Common myeloid progenitor, CD34-positive (primary cell): ENCODE data around the gene POU4F3. TPM values are rescaled to one million over a fixed set of nuclear protein-coding genes. Genes with fewer than 3 reads are reported as not detected.
A peak's percentile ranks its signal among the peaks of the same experiment; 100 is the strongest.
"Not testable (repeated sequence)": the region's sequence is repeated elsewhere in the genome, so short reads cannot be mapped to it uniquely, and the experiment has no call there.

Experiments used
- CTCF ChIA-PET: fragments of 350-600 bp; sonication (Branson Sonifier 250); formaldehyde crosslinking; loops from one replicate; lab custom pipeline; 2021; ENCODE audit warnings: antibody characterized with exemption; lab: Charles Lee
- POLR2A ChIA-PET: fragments of 350-600 bp; sonication (Branson Sonifier 250); formaldehyde crosslinking; loops from one replicate; lab custom pipeline; 2021; ENCODE audit warnings: antibody characterized with exemption; lab: Charles Lee
- DNase-seq, 3 donors: peaks; one replicate each; pipeline versions ENCODE4 v3.0.0 to v3.0.0-alpha.2; 2013
- H3K27ac ChIP-seq, 2 experiments: 1 replicate in 1 of 2; 2 replicates in 1 of 2; pipeline ENCODE4 v1.7.0; 2013; ENCODE audit warnings: inconsistent platforms in 2 of 2, low read length in 2 of 2, mild to moderate bottlenecking in 2 of 2, low read depth in 1 of 2, moderate library complexity in 1 of 2; ENCODE audit not compliant: severe bottlenecking in 2 of 2, insufficient read depth in 1 of 2, poor library complexity in 1 of 2
- H3K27me3 ChIP-seq, 5 experiments: replicated peaks in 2 of 5; 1 replicate in 3 of 5; 2 replicates in 2 of 5; pipeline versions ENCODE4 v1.6.1 to v1.7.0; 2013; ENCODE audit warnings: low read length in 4 of 5, mild to moderate bottlenecking in 2 of 5, moderate library complexity in 2 of 5, inconsistent platforms in 1 of 5; ENCODE audit not compliant: insufficient read depth in 5 of 5, control insufficient read depth in 4 of 5
- H3K36me3 ChIP-seq, 4 experiments: 1 replicate in 2 of 4; 2 replicates in 2 of 4; pipeline versions ENCODE4 v1.6.1 to v1.7.0; 2013; ENCODE audit warnings: low read length in 3 of 4, control low read depth in 1 of 4, mild to moderate bottlenecking in 1 of 4; ENCODE audit not compliant: control insufficient read depth in 4 of 4, insufficient read depth in 4 of 4
- H3K4me1 ChIP-seq, 4 experiments: 1 replicate in 3 of 4; 2 replicates in 1 of 4; pipeline versions ENCODE4 v1.6.1 to v1.7.1; 2013; ENCODE audit warnings: low read length in 3 of 4, mild to moderate bottlenecking in 3 of 4, control low read depth in 1 of 4, inconsistent platforms in 1 of 4, moderate library complexity in 1 of 4; ENCODE audit not compliant: control insufficient read depth in 4 of 4, insufficient read depth in 4 of 4; ENCODE audit errors: control extremely low read depth in 1 of 4
- H3K4me3 ChIP-seq, 7 experiments: 1 replicate in 4 of 7; 2 replicates in 3 of 7; pipeline versions ENCODE4 v1.5.1 to v1.7.0; 2013; ENCODE audit warnings: mild to moderate bottlenecking in 7 of 7, low read length in 6 of 7, moderate library complexity in 6 of 7, inconsistent platforms in 2 of 7, low read depth in 2 of 7, control low read depth in 1 of 7; ENCODE audit not compliant: insufficient read depth in 4 of 7, control insufficient read depth in 1 of 7; ENCODE audit errors: extremely low read depth in 1 of 7
- H3K9me3 ChIP-seq, 5 experiments: 1 replicate in 4 of 5; 2 replicates in 1 of 5; pipeline versions ENCODE4 v1.6.1 to v1.7.1; 2013; ENCODE audit warnings: low read length in 4 of 5, mild to moderate bottlenecking in 2 of 5, inconsistent platforms in 1 of 5, low read depth in 1 of 5, moderate library complexity in 1 of 5; ENCODE audit not compliant: control insufficient read depth in 4 of 5, insufficient read depth in 2 of 5; ENCODE audit errors: control extremely low read depth in 1 of 5
- WGBS: methylation state at CpG from one replicate; pipeline ENCODE4 v1.1.5; 2013; ENCODE audit not compliant: insufficient coverage; 5-methylcytosine and 5-hydroxymethylcytosine counted together
- polyA plus RNA-seq: library from polyadenylated mRNA; unstranded; fragments of 120-200 nt; gene quantifications from one replicate; pipeline ENCODE4 v1.2.1, GENCODE V29; 2013

Gene POU4F3, protein sequence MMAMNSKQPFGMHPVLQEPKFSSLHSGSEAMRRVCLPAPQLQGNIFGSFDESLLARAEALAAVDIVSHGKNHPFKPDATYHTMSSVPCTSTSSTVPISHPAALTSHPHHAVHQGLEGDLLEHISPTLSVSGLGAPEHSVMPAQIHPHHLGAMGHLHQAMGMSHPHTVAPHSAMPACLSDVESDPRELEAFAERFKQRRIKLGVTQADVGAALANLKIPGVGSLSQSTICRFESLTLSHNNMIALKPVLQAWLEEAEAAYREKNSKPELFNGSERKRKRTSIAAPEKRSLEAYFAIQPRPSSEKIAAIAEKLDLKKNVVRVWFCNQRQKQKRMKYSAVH
- polyA plus RNA-seq: not detected

- peak within 1 kb of the TSS in 1 of 7 experiments; percentile 11 for H3K4me3 ChIP-seq
- POLR2A ChIA-PET: interaction anchor here (0.5 to 0.6 kb wide), 2 partner anchors 42 to 353 kb away, joined by 3 to 4 read pairs; no protein-coding TSS in a partner anchor
- peaks cover 0 to 4% (median 2%) of the 10 kb centered on the region in 5 experiments for H3K9me3 ChIP-seq
- peaks cover 6 to 100% (median 72%) of the 10 kb centered on the region in 5 experiments for H3K27me3 ChIP-seq
- CTCF ChIA-PET: interaction anchor here (0.6 to 2.0 kb wide), 3 partner anchors 11 to 80 kb away, joined by 3 to 4 read pairs (median 4); no protein-coding TSS in a partner anchor
- H3K27ac ChIP-seq: no peak within 1 kb of the TSS
- WGBS: 4% methylated on average over 50 of the region's 70 CpGs
- DNase-seq: peak in 1 of 3 donors; percentile 32
- H3K36me3 ChIP-seq: no peaks in the 10 kb centered on the region
- H3K4me1 ChIP-seq: peaks cover 0 to 31% (median 27%) of the 10 kb centered on the region in 4 experiments
Observed at GRCh38 chr5:146338774-146339714, at the start of gene POU4F3. POU4F3 (plus strand) TSS chr5:146338839; CDS start chr5:146339113, 274 bp downstream.

GRCh38 chr5:146290318-146290717, 48.3 kb upstream of the POU4F3 start:
- DNase-seq: no peak
- WGBS: no CpG with 5 or more reads among the region's 2 CpGs
- H3K27me3 ChIP-seq: no peaks in the 10 kb centered on the region
- H3K36me3 ChIP-seq: peaks cover 0 to 12% (median 6%) of the 10 kb centered on the region in 4 experiments
- H3K4me1 ChIP-seq: no peaks in the 10 kb centered on the region
- ChIA-PET CTCF (interaction anchor here (1.2 to 4.8 kb wide), 2 partner anchors 137 to 142 kb away, joined by 4 to 42 read pairs; no protein-coding TSS in a partner anchor), POLR2A (interaction anchor here (0.6 kb wide), 1 partner anchor 200 kb away, joined by 3 read pairs; no protein-coding TSS in a partner anchor)
- H3K9me3 ChIP-seq: no peaks in the 10 kb centered on the region
- H3K27ac ChIP-seq: no peak overlapping the region
- no peak overlapping the region for H3K4me3 ChIP-seq

- peaks cover 0 to 7% (median 4%) of the 10 kb centered on the region in 4 experiments for H3K36me3 ChIP-seq
- no peak overlapping the region for H3K4me3 ChIP-seq
- CTCF ChIA-PET: interaction anchor here (0.8 to 2.0 kb wide), 4 partner anchors 25 to 145 kb away, joined by 3 to 17 read pairs (median 5); no protein-coding TSS in a partner anchor
- 0% methylated on average over 1 of the region's 5 CpGs for WGBS
- H3K9me3 ChIP-seq: no peaks in the 10 kb centered on the region
- H3K4me1 ChIP-seq: no peaks in the 10 kb centered on the region
- no peak overlapping the region for H3K27ac ChIP-seq
- DNase-seq: peak; percentile 60 to 78 (median 69)
- POLR2A ChIA-PET: interaction anchor here (0.6 kb wide), 1 partner anchor 131 kb away, joined by 3 read pairs; no protein-coding TSS in a partner anchor
- H3K27me3 ChIP-seq: no peaks in the 10 kb centered on the region
Observed at GRCh38 chr5:146291421-146292074, 47.1 kb upstream of the POU4F3 start.

- ChIA-PET CTCF (no interaction called here), POLR2A (no interaction called here)
- DNase-seq: no peak
- Histone ChIP-seq H3K9me3 (no peaks in the 10 kb centered on the region), H3K27ac (no peak overlapping the region), H3K36me3 (no peaks in the 10 kb centered on the region), H3K4me3 (no peak overlapping the region), H3K27me3 (no peaks in the 10 kb centered on the region), H3K4me1 (no peaks in the 10 kb centered on the region)
- WGBS: 95% methylated on average over 6 of the region's 7 CpGs
Observed at GRCh38 chr5:146296245-146296644, 42.4 kb upstream of the POU4F3 start.

GRCh38 chr5:146298920-146299319, 39.7 kb upstream of the POU4F3 start:
- H3K9me3 ChIP-seq, DNase-seq, H3K4me3 ChIP-seq, H3K27me3 ChIP-seq, H3K27ac ChIP-seq, H3K4me1 ChIP-seq, POLR2A ChIA-PET, H3K36me3 ChIP-seq: not testable (repeated sequence)
- WGBS: 100% methylated on average over 2 of the region's 3 CpGs
- CTCF ChIA-PET: interaction anchor here (0.9 to 2.2 kb wide), 2 partner anchors 126 to 129 kb away, joined by 3 to 6 read pairs; no protein-coding TSS in a partner anchor

DNA sequence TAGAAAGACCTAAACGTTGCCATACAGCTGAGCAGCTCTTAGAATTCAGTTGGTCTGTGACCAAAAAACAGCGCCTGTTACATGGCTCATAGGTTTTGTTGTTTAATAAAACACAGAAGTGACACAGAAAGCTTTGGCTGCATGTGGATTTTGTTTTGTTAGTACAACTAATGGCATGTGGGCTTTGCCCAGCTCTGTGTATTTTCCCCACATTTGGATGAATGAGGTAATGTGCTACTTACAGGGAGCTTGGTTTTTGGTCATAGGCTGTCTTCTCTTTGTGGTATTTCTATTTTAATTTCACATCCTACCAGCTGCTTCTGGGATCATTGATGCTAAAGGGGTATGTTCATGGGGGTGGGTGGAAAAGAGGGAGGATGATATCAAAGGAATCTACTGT, 37.0 kb upstream of the POU4F3 start:
- H3K27ac ChIP-seq: no peak overlapping the region
- H3K36me3 ChIP-seq: no peaks in the 10 kb centered on the region
- WGBS: 86% methylated on average over 2 of the region's 2 CpGs
- DNase-seq: no peak
- H3K4me1 ChIP-seq: no peaks in the 10 kb centered on the region
- ChIA-PET CTCF (interaction anchor here (1.0 to 1.5 kb wide), 3 partner anchors 15 to 125 kb away, joined by 3 to 5 read pairs (median 4); no protein-coding TSS in a partner anchor), POLR2A (no interaction called here)
- H3K4me3 ChIP-seq: no peak overlapping the region
- peaks cover 0 to 6% (median 2%) of the 10 kb centered on the region in 5 experiments for H3K27me3 ChIP-seq
- no peaks in the 10 kb centered on the region for H3K9me3 ChIP-seq
